ENCODE measurements around the gene FBXL16.

The FBXL16 gene

DNA sequence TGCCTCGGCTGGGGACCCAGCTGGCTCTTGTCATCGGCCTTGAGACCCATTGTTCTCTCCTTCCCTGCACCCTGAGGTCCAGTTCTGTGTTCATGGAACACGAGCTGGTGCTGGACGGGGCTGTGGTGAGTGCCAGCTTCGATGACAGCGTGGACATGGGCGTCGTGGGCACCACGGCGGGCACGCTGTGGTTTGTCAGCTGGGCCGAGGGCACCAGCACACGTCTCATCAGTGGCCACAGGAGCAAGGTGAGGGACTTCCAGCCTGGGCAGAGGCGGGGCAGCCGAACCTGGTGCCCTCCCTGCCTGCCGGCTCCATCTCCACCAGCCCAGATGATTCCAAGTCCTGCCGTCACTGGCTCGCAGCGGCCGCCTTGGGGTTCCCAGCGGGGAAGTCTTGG is 43.0 kb downstream of the FBXL16 start:
- DNase-seq (ENCODE audit: low read depth in 2 of 2), result no peak

DNA sequence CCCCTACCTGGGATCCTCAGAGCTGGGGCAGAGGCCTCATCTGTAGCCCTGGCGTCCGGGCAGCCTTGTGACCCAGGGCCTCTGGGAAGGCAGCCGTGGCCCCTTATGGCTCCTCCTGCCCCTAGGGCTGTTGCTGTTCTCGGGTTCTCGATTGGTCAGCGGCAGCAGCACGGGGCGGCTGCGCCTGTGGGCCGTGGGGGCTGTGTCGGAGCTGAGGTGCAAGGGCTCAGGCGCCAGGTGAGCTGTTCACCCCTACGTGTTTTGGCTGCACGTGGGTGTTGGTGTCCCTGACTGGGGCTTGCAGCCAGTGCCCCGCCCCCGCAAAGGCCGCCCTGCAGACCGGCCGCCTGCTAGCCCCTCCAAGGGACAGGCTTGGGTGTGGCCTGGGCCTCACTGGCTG is 43.5 kb downstream of the FBXL16 start:
- DNase-seq (ENCODE audit: low read depth in 2 of 2), result no peak

DNA sequence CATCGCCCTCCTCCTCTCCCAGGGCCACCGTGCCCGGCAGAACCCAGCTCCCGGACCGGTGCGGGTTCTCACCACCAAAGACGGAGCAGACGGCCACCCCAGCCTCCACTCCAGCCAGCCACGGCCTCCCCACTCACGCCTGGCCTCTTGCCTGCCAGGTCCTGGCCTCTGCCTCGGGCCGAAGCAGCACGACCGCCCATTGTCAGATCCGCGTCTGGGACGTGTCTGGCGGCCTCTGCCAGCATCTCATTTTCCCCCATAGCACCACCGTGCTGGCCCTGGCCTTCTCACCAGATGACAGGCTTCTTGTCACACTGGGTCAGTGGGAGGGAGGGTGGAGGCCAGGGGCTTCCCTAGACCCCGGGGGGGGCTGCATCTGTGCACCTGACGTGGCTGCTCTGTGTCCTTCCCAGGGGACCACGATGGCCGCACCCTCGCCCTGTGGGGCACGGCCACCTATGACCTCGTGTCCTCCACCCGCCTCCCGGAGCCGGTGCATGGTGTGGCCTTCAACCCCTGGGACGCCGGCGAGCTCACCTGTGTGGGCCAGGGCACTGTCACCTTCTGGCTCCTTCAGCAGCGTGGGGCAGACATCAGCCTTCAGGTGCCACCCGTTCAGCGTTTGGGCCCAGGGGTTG is 44.3 kb downstream of the FBXL16 start:
- no peak for DNase-seq (ENCODE audit: low read depth in 2 of 2)

DNA sequence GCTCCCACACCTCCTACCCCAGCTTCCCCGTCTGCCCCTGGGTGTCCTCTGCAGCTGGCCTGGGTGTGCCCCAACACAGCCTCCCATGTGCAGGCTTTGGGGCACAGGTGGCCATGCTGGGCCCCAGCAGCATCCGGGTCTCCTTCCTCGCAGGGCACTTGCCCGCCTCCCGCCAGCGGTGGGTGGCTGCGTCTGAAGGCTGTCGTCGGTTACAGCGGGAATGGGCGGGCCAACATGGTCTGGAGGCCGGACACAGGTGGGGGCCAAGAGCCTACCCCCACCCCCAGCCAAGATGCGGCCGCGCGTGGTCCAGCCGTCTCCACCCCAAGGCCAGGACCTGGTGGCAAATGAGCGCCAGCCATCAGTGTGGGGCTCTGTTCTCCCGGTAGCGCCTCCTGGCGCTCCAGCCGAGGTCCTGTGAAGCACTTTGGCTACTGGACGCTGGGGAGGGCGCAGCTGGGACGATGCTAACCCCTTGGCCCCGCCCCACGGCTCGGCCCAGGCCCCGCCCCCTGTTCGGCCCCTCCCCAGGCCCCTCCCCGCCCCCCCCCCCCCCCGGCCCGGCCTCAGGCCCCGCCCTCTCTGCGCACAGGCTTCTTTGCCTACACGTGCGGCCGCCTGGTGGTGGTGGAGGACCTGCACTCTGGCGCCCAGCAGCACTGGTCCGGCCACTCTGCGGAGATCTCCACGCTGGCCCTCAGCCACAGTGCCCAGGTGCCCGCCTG is 45.0 kb downstream of the FBXL16 start:
- peak in 1 of 2 donors; percentile 45 for DNase-seq (ENCODE audit: low read depth in 2 of 2)

DNA sequence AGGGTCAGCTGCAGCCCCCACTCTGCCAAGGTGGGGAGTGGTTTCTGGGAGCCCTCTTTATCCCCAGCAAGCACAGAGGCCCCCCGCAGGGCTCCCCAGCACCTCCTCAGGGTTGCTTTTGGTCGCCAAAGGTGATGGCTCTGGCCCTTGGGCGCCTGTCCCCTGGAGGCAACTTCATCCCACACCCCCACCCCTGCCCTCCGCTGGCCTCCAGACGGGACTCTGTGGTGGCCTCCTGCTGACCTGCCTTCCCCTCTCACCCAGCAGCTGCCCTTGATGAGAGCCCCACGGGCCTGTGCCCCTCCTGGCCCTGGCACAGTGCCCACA is 45.5 kb downstream of the FBXL16 start:
- DNase-seq (ENCODE audit: low read depth in 2 of 2), result no peak

DNA sequence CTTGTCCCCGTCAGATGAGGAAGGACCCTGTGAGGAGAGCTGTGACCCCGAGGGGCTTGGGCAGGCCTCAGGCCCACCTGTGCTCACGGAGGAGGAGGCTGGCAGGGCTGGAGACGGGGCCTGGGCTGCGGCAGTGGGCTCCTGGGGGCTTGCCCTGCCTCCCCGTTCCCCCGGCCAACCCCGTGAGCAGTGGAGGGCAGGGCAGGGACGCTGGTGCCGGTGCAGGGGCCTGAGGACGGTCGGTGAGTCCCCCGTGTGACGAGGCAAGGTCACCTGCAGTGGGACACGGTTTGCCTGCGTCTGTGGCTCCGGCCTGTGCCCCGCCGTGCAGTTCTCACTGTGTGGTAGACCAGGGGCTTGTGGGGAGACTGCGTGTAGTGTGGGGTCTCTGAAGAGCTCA is 46.0 kb downstream of the FBXL16 start:
- no peak for DNase-seq (ENCODE audit: low read depth in 2 of 2)

DNA sequence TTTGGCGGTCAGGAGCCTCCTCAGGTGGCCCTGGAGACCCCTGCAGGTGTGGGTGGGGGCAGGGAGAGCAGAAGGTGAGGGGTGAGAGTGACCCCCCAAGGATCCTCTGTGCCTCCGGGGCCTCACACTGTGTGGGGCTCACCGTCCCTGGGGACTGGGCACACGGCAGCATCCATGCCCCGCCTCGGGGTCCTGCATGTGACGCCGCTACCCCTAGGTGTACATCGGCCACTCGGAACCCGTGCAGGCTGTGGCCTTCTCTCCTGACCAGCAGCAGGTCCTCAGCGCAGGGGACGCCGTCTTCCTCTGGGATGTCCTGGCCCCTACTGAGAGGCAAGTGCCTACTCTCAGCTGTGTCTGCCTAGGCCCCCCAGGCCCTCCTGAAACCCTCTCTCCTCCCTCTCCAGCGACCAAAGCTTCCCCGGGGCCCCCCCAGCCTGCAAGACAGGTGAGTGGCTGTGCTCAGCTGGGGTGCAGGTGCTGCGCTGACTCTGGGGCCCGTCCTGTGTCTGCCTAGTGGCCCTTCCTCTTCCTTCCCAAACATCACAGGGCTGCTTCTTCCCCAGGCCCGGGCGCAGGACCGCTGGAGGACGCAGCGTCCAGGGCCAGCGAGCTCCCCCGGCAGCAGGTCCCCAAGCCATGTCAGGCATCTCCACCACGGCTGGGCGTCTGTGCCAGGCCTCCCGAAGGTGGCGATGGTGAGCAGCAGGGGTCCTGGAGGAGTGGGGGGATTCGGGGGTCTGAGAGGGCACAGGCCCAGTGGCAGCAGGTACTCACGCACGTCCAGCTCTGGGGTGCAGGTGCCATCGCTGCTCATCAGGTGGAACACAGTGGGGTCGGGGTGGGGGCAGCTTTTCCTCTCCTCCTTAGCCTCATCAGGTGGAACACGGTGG is 46.7 kb downstream of the FBXL16 start:
- no peak for DNase-seq (ENCODE audit: low read depth in 2 of 2)

DNA sequence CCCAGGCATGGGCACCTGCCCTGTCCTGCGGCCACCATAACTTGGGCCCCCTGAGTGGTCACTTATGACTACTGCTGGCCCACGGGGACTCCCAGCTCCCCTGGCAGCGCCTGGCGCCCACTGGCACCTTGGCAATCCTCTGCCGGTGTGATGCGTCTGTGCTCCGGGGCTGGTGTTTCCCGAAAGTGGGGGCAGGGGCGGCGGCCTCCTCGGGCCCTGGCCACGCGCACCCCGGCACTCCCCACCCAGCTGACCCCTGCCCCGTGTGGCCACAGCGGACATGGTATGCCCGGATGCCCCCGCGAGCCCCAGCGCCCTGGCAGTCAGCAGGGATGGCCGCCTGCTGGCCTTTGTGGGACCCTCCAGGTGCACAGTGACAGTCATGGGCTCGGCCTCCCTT is 48.1 kb downstream of the FBXL16 start:
- DNase-seq (ENCODE audit: low read depth in 2 of 2), result no peak

DNA sequence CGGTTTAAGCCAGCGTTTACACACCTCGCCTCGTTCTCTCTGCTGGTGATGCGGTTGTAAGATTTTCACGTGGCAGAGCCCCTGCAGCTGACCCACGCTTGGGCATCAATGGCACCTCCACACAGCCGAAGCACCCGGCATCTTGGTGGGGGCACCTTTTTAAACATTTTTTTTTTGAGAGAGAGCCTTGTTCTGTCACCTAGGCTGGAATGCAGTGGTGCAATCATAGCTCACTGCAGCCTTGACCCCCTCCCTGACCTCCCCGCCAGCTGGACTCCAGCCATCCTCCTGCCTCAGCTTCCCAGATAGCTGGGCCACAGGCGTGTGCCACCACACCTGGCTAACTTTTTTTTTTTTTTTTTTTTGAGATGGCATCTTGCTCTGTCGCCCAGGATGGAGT is 51.6 kb downstream of the FBXL16 start:
- no peak for DNase-seq (ENCODE audit: low read depth in 2 of 2)

DNA sequence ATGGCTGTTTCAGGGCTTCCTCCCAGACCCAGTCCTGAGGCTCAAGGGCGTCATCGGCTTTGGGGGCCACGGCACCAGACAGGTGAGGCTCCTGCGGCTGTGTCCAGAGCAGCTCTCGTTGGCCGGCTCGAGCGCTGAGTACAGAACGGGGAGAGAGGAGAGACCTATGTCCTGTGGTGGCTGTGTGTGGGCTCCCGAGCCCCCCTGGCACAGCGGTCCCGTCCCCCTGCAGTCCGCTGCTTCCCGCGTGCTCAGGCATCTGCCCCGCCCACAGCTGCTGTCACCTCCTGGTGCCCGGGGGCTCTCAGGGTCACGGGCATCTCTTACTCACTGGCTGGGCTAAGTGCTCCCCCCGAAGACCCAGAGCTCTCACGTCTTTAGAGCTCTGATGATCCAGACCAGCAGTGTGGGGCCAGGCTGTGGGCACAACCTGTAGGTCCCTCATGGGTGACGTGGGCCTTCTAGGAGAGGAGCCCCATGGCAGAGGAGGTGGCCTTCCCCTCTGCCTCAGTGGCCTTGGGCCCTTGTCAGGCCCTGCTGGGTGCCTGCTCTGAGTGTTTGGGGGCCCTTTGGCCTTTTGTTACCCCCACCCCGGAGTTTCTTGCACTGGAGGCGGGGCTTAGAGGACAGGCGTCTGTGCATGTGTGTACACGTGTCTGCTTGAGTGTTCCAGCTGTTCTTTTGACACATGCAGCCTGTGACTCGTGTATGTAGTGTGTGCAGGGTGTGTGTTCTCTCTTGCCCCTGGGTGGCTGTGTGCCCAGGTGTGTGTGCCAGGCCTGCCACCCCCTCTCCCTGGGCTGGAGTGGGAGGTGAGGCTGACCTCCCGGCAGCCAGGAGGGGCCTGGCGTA is 52.9 kb downstream of the FBXL16 start:
- no peak for DNase-seq (ENCODE audit: low read depth in 2 of 2)

DNA sequence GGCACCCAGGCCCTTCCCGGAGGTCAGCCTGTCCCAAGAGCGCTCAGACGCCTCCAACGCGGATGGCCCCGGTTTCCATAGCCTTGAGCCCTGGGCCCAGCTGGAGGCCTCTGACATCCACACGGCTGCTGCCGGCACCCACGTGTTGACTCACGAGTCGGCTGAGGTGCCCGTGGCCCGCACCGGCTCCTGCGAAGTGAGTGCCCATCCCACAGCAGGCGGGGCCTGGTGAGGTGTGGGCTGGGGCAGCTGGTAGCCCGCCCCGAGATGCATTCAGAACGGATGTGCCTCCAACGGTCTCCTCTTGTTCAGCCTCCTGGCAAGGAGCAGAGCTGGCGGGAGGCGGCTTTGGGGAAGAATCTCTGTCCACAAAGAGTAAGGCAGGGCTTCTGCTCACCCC is 53.8 kb downstream of the FBXL16 start:
- DNase-seq (ENCODE audit: low read depth in 2 of 2), result no peak

DNA sequence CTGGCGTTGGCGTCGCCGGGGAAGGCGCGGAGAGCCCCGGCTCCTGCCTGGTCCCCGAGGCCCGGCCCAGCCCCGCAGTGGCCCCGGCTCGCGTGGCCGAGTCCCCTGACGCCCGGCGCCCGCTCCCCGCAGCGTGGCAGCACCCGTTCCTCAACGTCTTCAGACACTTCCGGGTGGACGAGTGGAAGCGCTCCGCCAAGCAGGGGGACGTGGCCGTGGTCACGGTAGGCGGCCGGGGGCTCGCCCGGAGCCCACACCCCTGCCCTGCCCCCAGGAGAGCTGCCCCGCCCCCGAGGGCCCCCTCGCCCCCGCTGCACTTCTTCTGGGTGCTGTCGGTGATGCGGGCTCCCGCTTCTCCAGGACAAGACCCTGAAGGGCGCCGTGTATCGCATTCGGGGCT is 56.0 kb downstream of the FBXL16 start:
- DNase-seq (ENCODE audit: low read depth in 2 of 2), result no peak

DNA sequence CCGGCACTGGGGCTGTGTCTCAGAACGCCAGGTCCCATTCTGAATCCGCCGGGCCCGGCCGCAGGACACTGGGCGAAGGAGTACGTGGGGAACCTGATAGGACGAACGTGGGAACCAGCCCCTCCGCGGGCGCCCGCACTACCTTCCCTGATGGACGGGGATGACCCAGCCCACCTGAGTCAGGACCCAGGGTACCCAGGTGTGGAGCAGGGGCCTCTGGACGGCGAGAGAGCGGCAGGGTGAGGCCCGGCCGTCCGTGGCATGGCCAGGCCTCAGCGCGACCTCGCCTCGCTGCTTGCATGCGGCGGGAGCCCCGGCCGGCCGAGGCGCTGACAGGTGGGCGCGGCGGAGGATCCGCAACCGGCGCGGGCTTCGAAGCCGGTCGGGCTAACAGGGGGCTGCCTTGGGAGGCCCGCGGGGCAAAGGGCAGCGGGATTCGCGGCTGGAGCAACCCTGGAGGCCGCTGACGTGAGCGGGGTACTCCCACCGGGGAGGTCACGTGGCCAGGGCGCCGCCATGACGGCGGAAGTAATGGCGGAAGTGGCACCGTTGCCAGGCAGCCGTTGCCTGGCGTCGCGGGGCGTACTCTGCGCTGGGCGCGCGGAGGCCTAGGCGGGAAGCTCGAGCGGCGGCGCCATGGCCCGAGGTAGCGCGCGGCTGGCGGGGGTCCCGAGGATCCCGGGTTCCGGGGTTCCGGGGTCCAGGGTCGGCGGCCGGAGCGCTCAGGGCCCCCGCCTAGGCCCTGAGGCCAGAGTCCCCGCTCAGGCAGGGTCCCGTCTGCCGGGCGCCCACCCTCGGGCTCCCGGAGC is 56.6 kb downstream of the FBXL16 start, which contains the start of gene WDR90:
TSS of gene WDR90 (plus strand) at position 585 of the 809 bp plus-strand sequence. CDS start at position 637, 52 bp downstream.
- DNase-seq (ENCODE audit: low read depth in 2 of 2), result peak; percentile 83 to 86

DNA sequence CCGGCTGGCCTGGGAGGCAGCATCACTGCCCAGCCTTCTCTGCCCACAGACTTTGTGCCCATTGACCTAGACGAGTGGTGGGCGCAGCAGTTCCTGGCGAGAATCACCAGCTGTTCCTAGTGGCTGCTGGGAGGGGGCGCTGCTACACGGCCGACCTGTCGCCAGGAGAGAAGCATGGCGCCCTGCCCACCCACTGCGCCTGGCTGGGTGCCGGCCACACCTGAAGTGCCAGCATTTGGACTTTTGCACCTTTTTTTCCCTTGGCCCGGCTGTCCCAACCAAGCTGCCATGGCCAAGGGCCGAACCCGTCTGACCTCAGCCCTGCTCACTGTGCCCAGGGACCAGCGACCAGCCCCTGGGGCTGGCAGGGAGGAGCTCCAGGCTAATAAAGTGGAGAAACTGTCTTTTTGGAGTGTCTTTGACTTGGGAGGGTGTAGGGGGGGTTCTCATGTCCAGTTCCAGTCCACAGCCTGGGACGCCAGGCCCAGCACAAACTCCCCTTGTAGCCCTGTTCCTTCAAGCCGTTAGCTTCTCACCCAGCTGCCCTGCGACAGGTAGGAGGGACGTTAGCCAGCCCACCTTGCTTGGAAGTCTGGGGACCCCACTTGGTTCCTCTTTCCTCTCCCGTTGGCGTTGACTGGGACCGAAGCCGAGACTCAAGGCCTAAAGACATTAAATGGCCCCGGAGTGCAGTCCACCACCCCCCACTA is 57.4 kb downstream of the FBXL16 start:
- no peak for DNase-seq (ENCODE audit: low read depth in 2 of 2)

DNA sequence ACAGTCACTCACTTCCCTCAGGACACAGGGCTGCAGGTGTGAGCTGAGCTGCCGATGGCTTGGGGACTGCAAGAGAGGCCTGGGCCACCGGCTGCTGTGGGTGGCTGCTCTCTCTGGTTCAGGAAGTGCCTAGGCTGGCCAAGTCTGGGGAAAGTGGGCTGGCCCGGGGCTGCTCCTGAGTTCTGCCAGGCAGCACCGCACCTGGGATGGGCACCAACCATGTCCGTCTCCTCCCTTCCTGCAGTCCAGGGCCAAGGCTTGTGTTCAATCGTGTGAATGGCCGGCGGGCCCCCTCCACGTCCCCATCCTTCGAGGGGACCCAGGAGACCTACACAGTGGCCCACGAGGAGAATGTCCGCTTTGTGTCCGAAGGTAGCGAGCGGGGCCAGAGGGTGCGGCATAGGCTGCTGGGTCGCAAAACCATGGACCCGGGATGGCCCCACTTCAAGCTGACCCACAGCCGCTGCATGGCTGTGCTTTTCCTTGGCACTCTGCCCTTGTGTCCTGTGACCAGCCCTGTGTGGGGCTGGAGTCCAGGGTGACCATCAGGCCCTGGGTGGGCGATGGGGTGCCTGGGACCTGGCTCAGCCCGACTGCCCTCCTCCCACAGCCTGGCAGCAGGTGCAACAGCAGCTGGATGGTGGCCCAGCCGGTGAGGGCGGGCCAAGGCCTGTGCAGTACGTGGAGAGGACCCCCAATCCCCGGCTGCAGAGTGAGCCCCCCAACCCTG is 58.3 kb downstream of the FBXL16 start:
- DNase-seq (ENCODE audit: low read depth in 2 of 2), result no peak

DNA sequence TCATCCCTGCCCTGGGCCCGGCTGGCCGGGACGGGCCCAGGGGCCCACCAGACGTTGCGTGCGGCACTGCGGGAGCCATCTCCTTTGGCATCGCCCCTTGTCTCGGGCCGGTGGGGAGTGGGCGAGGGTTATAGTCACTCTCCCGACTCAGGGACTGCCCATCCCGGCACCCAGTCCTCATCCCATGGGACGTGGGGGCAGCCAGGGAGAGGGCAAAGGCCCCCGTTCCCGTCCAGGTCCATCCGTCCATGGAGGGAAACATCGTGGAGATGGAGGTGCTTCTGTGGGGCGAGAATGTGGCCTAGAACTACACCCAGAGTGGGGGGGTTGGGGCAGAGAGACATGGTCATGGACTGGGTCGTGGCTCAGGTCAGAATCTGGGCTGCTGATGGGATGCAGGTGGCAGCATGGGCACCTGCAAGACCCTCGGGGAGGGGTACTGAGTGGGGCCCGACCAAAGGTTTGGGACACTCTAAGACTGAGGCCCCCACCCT is 58.9 kb downstream of the FBXL16 start:
- no peak for DNase-seq (ENCODE audit: low read depth in 2 of 2)

DNA sequence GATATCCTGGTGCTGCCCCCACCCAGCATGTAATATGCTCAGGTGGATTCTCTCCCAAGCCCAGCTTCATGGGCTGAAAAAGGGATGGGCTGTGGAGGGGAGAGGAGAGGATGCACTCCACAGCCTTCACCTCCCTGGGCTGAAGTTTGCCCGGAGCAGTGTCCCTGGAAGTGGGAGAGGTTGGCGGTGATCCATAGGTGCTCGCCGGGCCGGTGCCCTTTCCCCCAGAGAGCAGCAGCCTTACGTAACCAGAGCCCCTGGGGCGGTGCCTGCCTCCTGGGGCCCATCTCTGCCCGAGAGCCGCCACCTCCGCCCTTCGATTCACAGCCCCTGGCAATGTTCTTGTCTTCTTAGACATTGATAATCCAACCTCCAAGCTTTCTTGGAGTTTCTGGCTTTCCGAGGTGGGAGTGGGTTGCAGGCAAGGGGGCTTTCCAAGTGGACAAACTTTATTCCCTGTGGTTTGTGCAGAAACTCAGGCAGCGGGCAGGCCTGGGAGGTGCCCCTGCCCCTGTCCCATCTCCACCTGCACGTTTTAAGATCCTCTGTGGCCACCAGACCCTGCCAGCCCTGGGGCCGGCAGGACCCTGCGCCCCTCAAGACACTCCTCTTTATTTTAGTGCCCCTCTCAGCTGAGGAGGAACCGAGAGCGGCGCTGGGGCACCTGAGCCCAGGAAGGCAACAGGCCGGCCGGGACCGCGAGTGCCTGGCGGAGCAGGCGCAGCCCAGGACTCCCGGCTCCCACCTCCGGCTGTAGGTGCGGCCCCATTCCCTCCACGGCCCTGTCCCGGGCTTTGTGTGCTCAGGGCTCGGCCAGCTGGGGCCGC is 59.5 kb downstream of the FBXL16 start:
- DNase-seq (ENCODE audit: low read depth in 2 of 2), result no peak

DNA sequence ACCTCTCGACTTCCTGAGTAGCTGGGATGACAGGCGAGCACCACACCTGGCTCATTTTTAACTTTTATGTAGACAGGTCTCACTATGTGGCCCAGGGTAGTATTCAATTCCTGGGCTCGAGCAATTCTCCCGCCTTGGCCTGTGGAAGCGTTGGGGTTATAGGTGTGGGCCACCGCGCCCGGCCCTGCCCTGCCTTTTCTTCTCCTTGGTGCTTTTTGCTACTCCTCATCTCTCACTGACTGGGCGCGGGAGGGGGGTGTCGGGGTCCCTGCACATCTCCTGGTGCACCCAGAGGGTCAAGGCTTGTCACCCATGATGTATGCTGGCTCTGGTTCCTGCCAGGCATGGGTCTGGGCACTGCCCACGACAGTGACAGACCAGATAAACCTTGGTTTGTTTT is 61.0 kb downstream of the FBXL16 start:
- DNase-seq (ENCODE audit: low read depth in 2 of 2), result no peak

DNA sequence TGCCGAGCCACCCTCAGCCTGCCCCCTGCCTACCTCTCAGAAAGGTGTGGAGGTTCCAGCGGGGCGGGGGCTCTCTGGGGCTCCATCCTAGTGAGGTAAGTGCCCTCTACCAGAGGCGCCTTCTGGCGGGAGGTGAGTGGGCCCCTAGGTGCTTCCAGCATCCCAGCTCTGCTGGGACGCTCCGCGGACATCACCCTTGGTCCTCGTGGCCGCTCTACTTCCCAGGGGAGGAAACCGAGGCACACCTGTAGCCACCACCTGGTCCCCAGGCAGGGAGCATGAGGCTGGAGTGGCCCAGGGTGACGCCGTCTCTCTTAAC is 62.6 kb downstream of the FBXL16 start:
- DNase-seq (ENCODE audit: low read depth in 2 of 2), result no peak

All from stimulated activated CD8-positive, alpha-beta memory T cell treated with anti-CD3 and anti-CD28 coated beads, Interleukin-2, amount 100 ng/mL, for 1 hour (primary cell).